ENCODE data around the gene TMC2. TPM values are rescaled to one million over a fixed set of nuclear protein-coding genes. Genes with fewer than 3 reads are reported as not detected.

Gene TMC2
- polyA plus RNA-seq, 1 of the 3 experiments (the other 2 are of a cell fraction) = not detected

GRCh38 chr20:2508631-2509467 is 27.5 kb upstream of the TMC2 start, which contains the start of gene ZNF343 (continued):
- TF ChIP-seq EZH2phosphoT487 (IDR thresholded peaks at IDR 0.05; ENCODE audit: borderline replicate concordance, low read depth) (no peak), NFIC (IDR thresholded peaks at IDR 0.05; ENCODE audit: borderline replicate concordance) (no peak; the same call in 1 of the 2 replicates), POLR2AphosphoS5 (IDR thresholded peaks at IDR 0.05; ENCODE audit: low read depth, low read length) (peak; percentile 73), RCOR1 (IDR thresholded peaks at IDR 0.05; ENCODE audit: low read length) (no peak), ELF1 (IDR thresholded peaks at IDR 0.05) (peak; percentile 89), IRF3 (IDR thresholded peaks at IDR 0.05; ENCODE audit: low read depth, low read length) (no peak), RFX5 (IDR thresholded peaks at IDR 0.05; ENCODE audit: low read length) (no peak), FOXJ3 (CRISPR knock-in tag; IDR thresholded peaks at IDR 0.05) (no peak), TEAD4 (IDR thresholded peaks at IDR 0.05; ENCODE audit: borderline replicate concordance, insufficient read depth) (no peak), MXI1 (IDR thresholded peaks at IDR 0.05; ENCODE audit: low read depth, low read length) (peak; percentile 90), TAF1 (IDR thresholded peaks at IDR 0.05; ENCODE audit: borderline replicate concordance, low read depth, low read length) (peak; percentile 46), TCF12 (IDR thresholded peaks at IDR 0.05) (peak; percentile 26; the same call in 1 of the 2 replicates)

GRCh38 chr20:2509468-2509781 is 26.9 kb upstream of the TMC2 start:
- H3K27me3 ChIP-seq (ENCODE audit: insufficient read depth) = no peaks in the 10 kb centered on the region
- TF ChIP-seq FOXJ3 (CRISPR knock-in tag; IDR thresholded peaks at IDR 0.05) (peak; percentile 30; the same call in 1 of the 2 replicates), POLR2AphosphoS5 (IDR thresholded peaks at IDR 0.05; ENCODE audit: low read depth, low read length) (0 out of 2 replicates have a peak, but pooled peaks have one; percentile 4), TEAD4 (IDR thresholded peaks at IDR 0.05; ENCODE audit: borderline replicate concordance, insufficient read depth) (no peak)
- ChIA-PET POLR2A (interaction anchor here (2.1 to 2.3 kb wide), 2 partner anchors 39 to 143 kb away, joined by 10 to 13 read pairs; partner anchors contain the start of genes NOP56 and SNRPB), CTCF (interaction anchor here (0.6 to 3.7 kb wide), 4 partner anchors 13 to 498 kb away, joined by 3 to 55 read pairs (median 6); partner anchors contain the start of gene NOP56)
- no peak for DNase-seq
- H3K79me2 ChIP-seq (ENCODE audit: insufficient read depth) = peaks cover 35% of the 10 kb centered on the region
- no peaks in the 10 kb centered on the region for H3K36me3 ChIP-seq (replicated peaks in 1 of 2; ENCODE audit: control insufficient read depth in 1 of 2, insufficient read depth in 2 of 2, low read length in 1 of 2)
- H3K9ac ChIP-seq = peak overlapping the region; percentile 88
- peak overlapping the region; percentile 97 for H2AFZ ChIP-seq (ENCODE audit: low read depth)
- H3K27ac ChIP-seq (ENCODE audit: low read depth in 2 of 2, low read length in 1 of 2) = peak overlapping the region in 1 of 2 experiments; percentile 95; a peak in 2 of 4 replicates
- no peaks in the 10 kb centered on the region for H3F3A ChIP-seq (replicated peaks; ENCODE audit: insufficient read depth)
- 73% methylated on average over 9 of the region's 9 CpGs for WGBS (ENCODE audit: low lambda C conversion rate)
- peaks cover 2 to 12% of the 10 kb centered on the region in 2 experiments; a peak in 2 of 4 replicates for H3K4me1 ChIP-seq (ENCODE audit: control insufficient read depth in 1 of 2, insufficient read depth in 2 of 2, low read depth in 1 of 2, low read length in 1 of 2)
- H3K4me3 ChIP-seq (ENCODE audit: low read depth in 2 of 2, low read length in 1 of 2) = peak overlapping the region; percentile 76 to 84
- H3K9me3 ChIP-seq = no peaks in the 10 kb centered on the region
- no peaks in the 10 kb centered on the region for H4K20me1 ChIP-seq (ENCODE audit: insufficient read depth)
- H3K4me2 ChIP-seq = peak overlapping the region; percentile 96
- no peaks in the 10 kb centered on the region for H3K9me2 ChIP-seq

- Histone ChIP-seq H3K9ac (no peak overlapping the region), H3K27me3 (ENCODE audit: insufficient read depth) (no peaks in the 10 kb centered on the region), H2AFZ (ENCODE audit: low read depth) (peak overlapping the region; percentile 97), H4K20me1 (ENCODE audit: insufficient read depth) (no peaks in the 10 kb centered on the region), H3K27ac (ENCODE audit: low read depth in 2 of 2, low read length in 1 of 2) (no peak overlapping the region), H3F3A (replicated peaks; ENCODE audit: insufficient read depth) (no peaks in the 10 kb centered on the region), H3K9me3 (no peaks in the 10 kb centered on the region), H3K36me3 (replicated peaks in 1 of 2; ENCODE audit: control insufficient read depth in 1 of 2, insufficient read depth in 2 of 2, low read length in 1 of 2) (no peaks in the 10 kb centered on the region), H3K4me1 (ENCODE audit: control insufficient read depth in 1 of 2, insufficient read depth in 2 of 2, low read depth in 1 of 2, low read length in 1 of 2) (peaks cover 2 to 12% of the 10 kb centered on the region in 2 experiments; a peak in 2 of 4 replicates), H3K4me3 (ENCODE audit: low read depth in 2 of 2, low read length in 1 of 2) (peak overlapping the region in 1 of 2 experiments; percentile 76; a peak in 2 of 4 replicates), H3K4me2 (peak overlapping the region; percentile 96), H3K9me2 (no peaks in the 10 kb centered on the region), H3K79me2 (ENCODE audit: insufficient read depth) (peaks cover 33% of the 10 kb centered on the region)
- 70% methylated on average over 3 of the region's 3 CpGs for WGBS (ENCODE audit: low lambda C conversion rate)
- no peak for DNase-seq
- ChIA-PET CTCF (interaction anchor here (0.6 to 3.7 kb wide), 2 partner anchors 13 to 498 kb away, joined by 3 to 55 read pairs; no protein-coding TSS in a partner anchor), POLR2A (interaction anchor here (2.1 to 2.3 kb wide), 2 partner anchors 39 to 142 kb away, joined by 10 to 13 read pairs; partner anchors contain the start of genes NOP56 and SNRPB)
- no peak for TF ChIP-seq YY1 (IDR thresholded peaks at IDR 0.05; ENCODE audit: low read depth)
- TF ChIP-seq IRF3 (IDR thresholded peaks at IDR 0.05; ENCODE audit: low read depth, low read length) = no peak
- TF ChIP-seq TAF1 (IDR thresholded peaks at IDR 0.05; ENCODE audit: borderline replicate concordance, low read depth, low read length) = no peak
- no peak for TF ChIP-seq SIN3A (IDR thresholded peaks at IDR 0.05; ENCODE audit: borderline replicate concordance, low read depth, low read length)
- no peak for TF ChIP-seq FOSL2 (IDR thresholded peaks at IDR 0.05; ENCODE audit: borderline replicate concordance, low read depth)
Measured at GRCh38 chr20:2509794-2510193, 26.6 kb upstream of the TMC2 start.
